ENCODE measurements around the gene EARS2. TPM values are rescaled to one million over a fixed set of nuclear protein-coding genes. Genes with fewer than 3 reads are reported as not detected.

Gene EARS2
- total and polyA plus RNA-seq, 9 of the 15 experiments (the other 6 are each of a cell fraction or from before 2014, with no cell fraction given) = 17.6 to 58.6 (median 36.3) TPM

- FAIRE-seq (no peak), DNase-seq (ENCODE audit: extremely low read depth in 1 of 4, low spot score in 3 of 4) (no peak), ATAC-seq (no peak)
- Histone ChIP-seq H3K4me3 (no peak overlapping the region), H3K4me2 (ENCODE audit: insufficient read depth, low read length) (no peak overlapping the region), H3K36me3 (ENCODE audit: control insufficient read depth, insufficient read depth, low read length) (peaks cover 92% of the 10 kb centered on the region), H3K4me1 (replicated peaks in 1 of 2; ENCODE audit: control insufficient read depth in 2 of 2, insufficient read depth in 2 of 2, low read length in 2 of 2) (no peaks in the 10 kb centered on the region), H3K9me1 (ENCODE audit: control insufficient read depth, insufficient read depth, low read length) (peaks cover 2% of the 10 kb centered on the region), H3K27me3 (ENCODE audit: control insufficient read depth in 2 of 2, insufficient read depth in 2 of 2, low read length in 2 of 2) (no peaks in the 10 kb centered on the region), H3K79me2 (ENCODE audit: control insufficient read depth, insufficient read depth, low read length) (no peaks in the 10 kb centered on the region), H3K9me3 (replicated peaks; ENCODE audit: control insufficient read depth, insufficient read depth, low read depth, low read length) (no peaks in the 10 kb centered on the region), H2AFZ (ENCODE audit: low read depth, low read length) (no peak overlapping the region), H4K20me1 (replicated peaks; ENCODE audit: control insufficient read depth, insufficient read depth, low read length) (peaks cover 4% of the 10 kb centered on the region; the same call in 1 of the 2 replicates), H3K27ac (ENCODE audit: extremely low read depth, low read depth, low read length) (no peak overlapping the region), H3K9ac (ENCODE audit: insufficient read depth in 1 of 2, low read depth in 2 of 2, low read length in 2 of 2) (no peak overlapping the region)
- POLR2A ChIA-PET = interaction anchor here (0.6 to 0.9 kb wide), 2 partner anchors 11 to 62 kb away, joined by 3 to 5 read pairs; no protein-coding TSS in a partner anchor
- TF ChIP-seq ZNF609 (CRISPR knock-in tag; IDR thresholded peaks at IDR 0.05; ENCODE audit: borderline replicate concordance) (no peak), ARID3A (IDR thresholded peaks at IDR 0.05; ENCODE audit: borderline replicate concordance, low read depth, low read length) (no peak), ZBTB7A (IDR thresholded peaks at IDR 0.05; ENCODE audit: borderline replicate concordance, control insufficient read depth, low read depth, low read length) (no peak), JUN (IDR thresholded peaks at IDR 0.05; ENCODE audit: borderline replicate concordance, low read depth, low read length) (no peak), JUN (CRISPR knock-in tag; IDR thresholded peaks at IDR 0.05; ENCODE audit: borderline replicate concordance) (no peak), EZH2 (IDR thresholded peaks at IDR 0.05; ENCODE audit: borderline replicate concordance, low read depth, low read length) (no peak), CUX1 (CRISPR knock-in tag; IDR thresholded peaks at IDR 0.05) (no peak), ZNF232 (CRISPR knock-in tag; IDR thresholded peaks at IDR 0.05) (no peak), HDAC8 (tag; IDR thresholded peaks at IDR 0.05) (no peak), HNRNPL (IDR thresholded peaks at IDR 0.05; ENCODE audit: low read depth, low read length) (no peak)
- BruUV-seq (replicated peaks) = no TSS peak
- 89% methylated on average over 5 of the region's 5 CpGs for WGBS (ENCODE audit: insufficient coverage, low coverage, missing lambda C conversion rate)
- CTCF ChIA-PET (ENCODE audit: low intra/inter-chr PET ratio) = no interaction called here
- intact Hi-C loops (cut with micrococcal nuclease) = no loop called here
- in situ Hi-C loops (cut with MboI) = no loop called here
These were observed 70.7 kb downstream of the EARS2 start for GRCh38 chr16:23486480-23486879.
